HepG2 (cell line): ENCODE results near the gene NUP107. TPM values are rescaled to one million over a fixed set of nuclear protein-coding genes. Genes with fewer than 3 reads are reported as not detected.

Experiments used
- ATAC-seq: fragments of 200-7000 bp; cut with Tn5 transposase; 3 replicates; pipeline ENCODE4 v1.9.1; 2020; ENCODE audit warnings: mild to moderate bottlenecking, moderate library complexity
- BruUV-seq: library from RNA; stranded (reverse); fragments of 400-500 nt; replicated peaks from 2 replicates; lab custom pipeline; 2021; lab: Mats Ljungman, UMichigan
- CTCF ChIA-PET: fragments of 300-600 bp; formaldehyde crosslinking; extraction: SDS; loops from one replicate; lab custom pipeline; 2021; ENCODE audit warnings: low total read pairs, inconsistent platforms, low intra/inter-chr PET ratio; lab: Yijun Ruan, JAX
- POLR2A ChIA-PET: fragments of 350-600 bp; sonication (Branson Sonifier 250); formaldehyde crosslinking; loops from one replicate; lab custom pipeline; 2020; ENCODE audit warnings: antibody characterized with exemption, inconsistent platforms; lab: Yijun Ruan, JAX
- DNase-seq: peaks from one replicate; pipeline ENCODE4 v3.0.0-alpha.2; 2015; ENCODE audit warnings: low spot score
- FAIRE-seq: peaks from 3 replicates; lab custom pipeline; 2011; peaks lifted over from hg19 to GRCh38; lab: Jason Lieb, UNC
- H2AFZ ChIP-seq: one replicate; pipeline ENCODE4 v1.6.1; 2011; ENCODE audit warnings: low read length, inconsistent platforms
- H3K27ac ChIP-seq: fragments of 300-600 bp; 3 replicates; pipeline ENCODE4 v1.8.0; 2011; ENCODE audit warnings: mixed run types, mild to moderate bottlenecking, mixed read lengths, low read length, inconsistent platforms; ENCODE audit not compliant: insufficient read depth; ENCODE audit errors: extremely low read length
- H3K27me3 ChIP-seq, 2 experiments: fragments of 200-600 bp in 1 of 2; 2 replicates in 1 of 2; 3 replicates in 1 of 2; pipeline versions ENCODE4 v1.6.0 to v1.8.0; 2011; ENCODE audit warnings: low read length in 2 of 2, mild to moderate bottlenecking in 2 of 2, moderate library complexity in 2 of 2, inconsistent platforms in 1 of 2; ENCODE audit not compliant: insufficient read depth in 2 of 2, control insufficient read depth in 1 of 2
- H3K36me3 ChIP-seq, 2 experiments: fragments of 200-600 bp in 1 of 2; replicated peaks in 1 of 2; 2 replicates in 1 of 2; 3 replicates in 1 of 2; pipeline versions ENCODE4 v1.5.1 to v1.8.0; 2011; ENCODE audit warnings: low read length in 2 of 2, inconsistent platforms in 1 of 2; ENCODE audit not compliant: insufficient read depth in 2 of 2, control insufficient read depth in 1 of 2
- H3K4me1 ChIP-seq: 2 replicates; pipeline ENCODE4 v1.5.1; 2012; ENCODE audit warnings: low read length, inconsistent platforms; ENCODE audit not compliant: insufficient read depth
- H3K4me2 ChIP-seq: 2 replicates; pipeline ENCODE4 v1.6.0; 2011; ENCODE audit warnings: low read depth, low read length, inconsistent platforms
- H3K4me3 ChIP-seq, 3 experiments: fragments of 200-600 bp in 1 of 3; sonication (generic), shearing (Covaris generic) in 1 of 3; replicated peaks in 1 of 3; 2 replicates each; pipeline ENCODE4 v1.5.1; 2011 to 2016; ENCODE audit warnings: low read length in 3 of 3, inconsistent platforms in 2 of 3, low read depth in 2 of 3, mild to moderate bottlenecking in 2 of 3, control low read depth in 1 of 3, mixed read lengths in 1 of 3; ENCODE audit not compliant: insufficient read depth in 1 of 3
- H3K79me2 ChIP-seq: one replicate; pipeline ENCODE4 v1.6.1; 2011; ENCODE audit warnings: low read length, inconsistent platforms; ENCODE audit not compliant: insufficient read depth
- H3K9ac ChIP-seq: 2 replicates; pipeline ENCODE4 v1.6.0; 2011; ENCODE audit warnings: mild to moderate bottlenecking, low read depth, low read length, inconsistent platforms; ENCODE audit not compliant: insufficient read depth
- H3K9me3 ChIP-seq: 2 replicates; pipeline ENCODE4 v1.5.1; 2012; ENCODE audit warnings: mild to moderate bottlenecking, low read length
- H4K20me1 ChIP-seq: 2 replicates; pipeline ENCODE4 v1.6.0; 2011; ENCODE audit warnings: inconsistent platforms, mild to moderate bottlenecking, low read length, moderate library complexity; ENCODE audit not compliant: insufficient read depth
- MAFF ChIP-seq: IDR thresholded peaks from 2 replicates; pipeline ENCODE4 v1.6.1; 2011; ENCODE audit warnings: low read depth, low read length, improper control_type of control experiment
- PATZ1 ChIP-seq: sonication (generic); formaldehyde crosslinking; IDR thresholded peaks from 2 replicates; pipeline ENCODE4 v1.4.0; 2020; ENCODE audit warnings: missing genetic modification reagents
- REST ChIP-seq, 2 experiments: IDR thresholded peaks; 2 replicates each; pipeline ENCODE4 v1.6.1; 2011 to 2012; ENCODE audit warnings: low read length in 2 of 2, borderline replicate concordance in 1 of 2, low read depth in 1 of 2, mild to moderate bottlenecking in 1 of 2, moderate library complexity in 1 of 2
- TCF12 ChIP-seq, 2 experiments: fragments of 450-650 bp in 1 of 2; sonication (generic) in 1 of 2; formaldehyde crosslinking in 1 of 2; IDR thresholded peaks; 2 replicates each; pipeline versions ENCODE4 v1.6.1 to v1.8.0; 2017 to 2022; ENCODE audit warnings: antibody characterized with exemption in 1 of 2, mild to moderate bottlenecking in 1 of 2, missing genetic modification reagents in 1 of 2, moderate library complexity in 1 of 2
- U2AF2 ChIP-seq: fragments of 200-400 bp; formaldehyde crosslinking; IDR thresholded peaks from 2 replicates; pipeline ENCODE4 v1.6.1; 2017; ENCODE audit warnings: low read depth, mild to moderate bottlenecking, low read length
- ZMYM4 ChIP-seq: sonication (generic); formaldehyde crosslinking; IDR thresholded peaks from 2 replicates; pipeline ENCODE4 v1.8.1; 2023; ENCODE audit warnings: mild to moderate bottlenecking, missing genetic modification reagents
- ZNF121 ChIP-seq: sonication (generic); formaldehyde crosslinking; IDR thresholded peaks from 2 replicates; pipeline ENCODE4 v1.5.0; 2020; ENCODE audit warnings: mild to moderate bottlenecking, missing genetic modification reagents
- ZNF333 ChIP-seq: sonication (generic); formaldehyde crosslinking; IDR thresholded peaks from 2 replicates; pipeline ENCODE4 v1.4.0; 2020; ENCODE audit warnings: mild to moderate bottlenecking, missing genetic modification reagents, borderline replicate concordance
- ZNF484 ChIP-seq: sonication (generic); formaldehyde crosslinking; IDR thresholded peaks from 2 replicates; pipeline ENCODE4 v1.5.1; 2020; ENCODE audit warnings: mild to moderate bottlenecking, low read depth, missing genetic modification reagents, borderline replicate concordance
- ZNF530 ChIP-seq: sonication (generic); formaldehyde crosslinking; IDR thresholded peaks from 2 replicates; pipeline ENCODE4 v1.5.0; 2020; ENCODE audit warnings: low read depth, mild to moderate bottlenecking, missing genetic modification reagents
- ZNF605 ChIP-seq: sonication (generic); formaldehyde crosslinking; IDR thresholded peaks from 2 replicates; pipeline ENCODE4 v1.8.0; 2022; ENCODE audit warnings: mild to moderate bottlenecking, missing genetic modification reagents
- ZNF768 ChIP-seq: sonication (generic); formaldehyde crosslinking; IDR thresholded peaks from 2 replicates; pipeline ENCODE4 v1.4.0; 2020; ENCODE audit warnings: missing genetic modification reagents
- ZNF883 ChIP-seq: sonication (generic); formaldehyde crosslinking; IDR thresholded peaks from 2 replicates; pipeline ENCODE4 v1.5.1; 2020; ENCODE audit warnings: mild to moderate bottlenecking, missing genetic modification reagents; ENCODE audit errors: not compliant biosample characterization
- ZUFSP ChIP-seq: sonication (generic); formaldehyde crosslinking; IDR thresholded peaks from 2 replicates; pipeline ENCODE4 v1.9.0; 2021; ENCODE audit warnings: missing genetic modification reagents, mild to moderate bottlenecking, borderline replicate concordance
- WGBS: methylation state at CpG from one replicate; pipeline ENCODE4 v1.1.6; 2017; ENCODE audit warnings: low lambda C conversion rate; 5-methylcytosine and 5-hydroxymethylcytosine counted together
- in situ Hi-C: cut with HindIII; loops from 2 replicates; pipeline ENCODE4 v1.10.0; 2017; ENCODE audit warnings: low pct_unique_long_range_greater_than_20kb; ENCODE audit not compliant: extremely low pct_ligation_motif_present
- intact Hi-C: fragments of 100-400 bp; cut with micrococcal nuclease; formaldehyde crosslinking; loops from one replicate; pipeline ENCODE4 v1.10.0; 2022; ENCODE audit not compliant: unreplicated experiment
- polyA plus RNA-seq, 8 experiments: library from polyadenylated mRNA; depleted of rRNA in 3 of 8; stranded (reverse) in 7 of 8; unstranded in 1 of 8; fragments of >200 nt; fragmentation: Illumina TruSeq in 4 of 8; extraction: Trizol in 4 of 8; gene quantifications; 2 replicates each; pipeline versions ENCODE4 v1.2.1 to v1.2.3, GENCODE V29; 2011 to 2016; ENCODE audit warnings: low read depth in 4 of 8, missing spikeins in 1 of 8, mixed read lengths in 1 of 8; ENCODE audit not compliant: insufficient read depth in 1 of 8
- total RNA-seq, 5 experiments: library from RNA; depleted of rRNA; stranded (reverse); fragments of >200 nt; fragmentation: Illumina TruSeq; extraction: Trizol; gene quantifications; 2 replicates each; pipeline ENCODE4 v1.2.3, GENCODE V29; 2016; ENCODE audit warnings: low read depth in 1 of 5

NUP107 gene
- total and polyA plus RNA-seq, 2 of the 13 experiments (the other 11 are each of a cell fraction or from before 2014, with no cell fraction given), result 54.7 to 100 TPM

GRCh38 chr12:68759852-68760251, 73.1 kb downstream of the NUP107 start:
- 98% methylated on average over 5 of the region's 5 CpGs for whole genome bisulfite sequencing
- POLR2A ChIA-PET, result interaction anchor here (1.4 kb wide), 1 partner anchor 49 kb away, joined by 3 read pairs; no protein-coding TSS in a partner anchor
- in situ Hi-C loops, result no loop called here
- Histone ChIP-seq H3K36me3 (peaks cover 5 to 42% of the 10 kb centered on the region in 2 experiments), H3K9ac (no peak overlapping the region), H3K27me3 (no peaks in the 10 kb centered on the region), H4K20me1 (no peaks in the 10 kb centered on the region), H3K4me2 (no peak overlapping the region), H3K79me2 (no peaks in the 10 kb centered on the region), H3K9me3 (no peaks in the 10 kb centered on the region), H3K4me1 (peaks cover 10% of the 10 kb centered on the region), H3K27ac (no peak overlapping the region), H2AFZ (no peak overlapping the region), H3K4me3 (no peak overlapping the region)
- intact Hi-C loops, result no loop called here
- BruUV-seq, result no TSS peak
- ATAC-seq (no peak), DNase-seq (no peak), FAIRE-seq (no peak)
- CTCF ChIA-PET, result no interaction called here
- TF ChIP-seq PATZ1 (CRISPR knock-in tag) (no peak), ZNF530 (CRISPR knock-in tag) (no peak), MAFF (no peak), ZNF605 (CRISPR knock-in tag) (no peak), U2AF2 (no peak), ZNF484 (no peak), ZNF883 (CRISPR knock-in tag) (no peak), ZMYM4 (CRISPR knock-in tag) (no peak), TCF12 (IDR thresholded peaks at IDR 0.05) (no peak), TCF12 (CRISPR knock-in tag; IDR thresholded peaks at IDR 0.05) (no peak), ZNF768 (CRISPR knock-in tag) (no peak), REST (IDR thresholded peaks at IDR 0.05; ENCODE audit: borderline replicate concordance in 1 of 2, low read depth in 1 of 2, low read length in 2 of 2) (no peak), ZNF121 (CRISPR knock-in tag) (no peak), ZUFSP (CRISPR knock-in tag) (no peak), ZNF333 (no peak)
